ENCODE data around the gene NUP88.

Gene NUP88

GRCh38 chr17:5355421-5356129 lies 63.9 kb downstream of the NUP88 start:
- no peak overlapping the region for H3K4me3 ChIP-seq (ENCODE audit: low read depth, low read length)
- no peaks in the 10 kb centered on the region for H3K36me3 ChIP-seq
- no peak for DNase-seq
- no peaks in the 10 kb centered on the region for H3K9me3 ChIP-seq
- H3K4me1 ChIP-seq, result no peaks in the 10 kb centered on the region
- no peaks in the 10 kb centered on the region for H3K27me3 ChIP-seq
- no peak for TF ChIP-seq CTCF (IDR thresholded peaks at IDR 0.05; ENCODE audit: low read depth, low read length)

GRCh38 chr17:5354886-5355415 lies 64.5 kb downstream of the NUP88 start:
- no peak for DNase-seq
- Histone ChIP-seq H3K9me3 (no peaks in the 10 kb centered on the region), H3K36me3 (no peaks in the 10 kb centered on the region), H3K4me1 (no peaks in the 10 kb centered on the region), H3K4me3 (ENCODE audit: low read depth, low read length) (no peak overlapping the region), H3K27me3 (no peaks in the 10 kb centered on the region)
- no peak for TF ChIP-seq CTCF (IDR thresholded peaks at IDR 0.05; ENCODE audit: low read depth, low read length)

GRCh38 chr17:5354310-5354709 lies 65.2 kb downstream of the NUP88 start:
- Histone ChIP-seq H3K36me3 (no peaks in the 10 kb centered on the region), H3K4me3 (ENCODE audit: low read depth, low read length) (no peak overlapping the region), H3K9me3 (no peaks in the 10 kb centered on the region), H3K4me1 (no peaks in the 10 kb centered on the region), H3K27me3 (no peaks in the 10 kb centered on the region)
- DNase-seq, result no peak
- TF ChIP-seq CTCF (IDR thresholded peaks at IDR 0.05; ENCODE audit: low read depth, low read length), result no peak

- no peaks in the 10 kb centered on the region for H3K4me1 ChIP-seq
- no peak overlapping the region for H3K4me3 ChIP-seq (ENCODE audit: low read depth, low read length)
- H3K9me3 ChIP-seq, result no peaks in the 10 kb centered on the region
- no peaks in the 10 kb centered on the region for H3K36me3 ChIP-seq
- no peak for TF ChIP-seq CTCF (IDR thresholded peaks at IDR 0.05; ENCODE audit: low read depth, low read length)
- DNase-seq, result no peak
- no peaks in the 10 kb centered on the region for H3K27me3 ChIP-seq
Measured at GRCh38 chr17:5352681-5353289, 66.7 kb downstream of the NUP88 start.

GRCh38 chr17:5344914-5345313 lies 74.5 kb downstream of the NUP88 start:
- H3K36me3 ChIP-seq, result no peaks in the 10 kb centered on the region
- H3K27me3 ChIP-seq, result no peaks in the 10 kb centered on the region
- DNase-seq, result no peak
- H3K4me3 ChIP-seq (ENCODE audit: low read depth, low read length), result no peak overlapping the region
- H3K9me3 ChIP-seq, result no peaks in the 10 kb centered on the region
- no peak for TF ChIP-seq CTCF (IDR thresholded peaks at IDR 0.05; ENCODE audit: low read depth, low read length)
- H3K4me1 ChIP-seq, result no peaks in the 10 kb centered on the region
